OCI-LY7 (cell line): Measurements from ENCODE around the gene MEP1A. TPM values are rescaled to one million over a fixed set of nuclear protein-coding genes. Genes with fewer than 3 reads are reported as not detected.

ENCODE experiments used
- BruUV-seq: library from RNA; stranded (reverse); fragments of 400-500 nt; replicated peaks from 2 replicates; lab custom pipeline; 2021; lab: Mats Ljungman, UMichigan
- CTCF ChIA-PET: fragments of 300-600 bp; sonication (Branson Sonifier 250); formaldehyde crosslinking; loops from one replicate; lab custom pipeline; 2022; ENCODE audit warnings: antibody characterized with exemption; ENCODE audit not compliant: unreplicated experiment; lab: Charles Lee
- POLR2A ChIA-PET: fragments of 300-600 bp; sonication (Branson Sonifier 250); formaldehyde crosslinking; loops from one replicate; lab custom pipeline; 2022; ENCODE audit warnings: antibody characterized with exemption; lab: Charles Lee
- DNase-seq: peaks from one replicate; pipeline ENCODE4 v3.0.0-alpha.2; 2015; ENCODE audit warnings: low spot score
- H2AFZ ChIP-seq: fragments of 200-600 bp; sonication (generic), shearing (Covaris generic); 2 replicates; pipeline ENCODE4 v1.6.1; 2014; ENCODE audit warnings: mild to moderate bottlenecking, antibody characterized with exemption, low read length, moderate library complexity
- H3K27ac ChIP-seq: fragments of 200-600 bp; sonication (generic); 2 replicates; pipeline ENCODE4 v1.5.1; 2014; ENCODE audit warnings: mixed run types, low read depth, mild to moderate bottlenecking, moderate library complexity, low read length, inconsistent platforms; ENCODE audit not compliant: poor library complexity, severe bottlenecking
- H3K36me3 ChIP-seq: fragments of 200-600 bp; sonication (generic); 2 replicates; pipeline ENCODE4 v1.6.1; 2014; ENCODE audit warnings: mild to moderate bottlenecking, antibody characterized with exemption, low read length, moderate library complexity, mixed read lengths; ENCODE audit not compliant: insufficient read depth
- H3K4me1 ChIP-seq: fragments of 200-600 bp; sonication (generic); 2 replicates; pipeline ENCODE4 v1.5.1; 2014; ENCODE audit warnings: mild to moderate bottlenecking, low read length; ENCODE audit not compliant: insufficient read depth, poor library complexity, severe bottlenecking
- H3K4me2 ChIP-seq: fragments of 200-600 bp; sonication (generic); 2 replicates; pipeline ENCODE4 v1.6.1; 2014; ENCODE audit warnings: mild to moderate bottlenecking, low read length
- H3K4me3 ChIP-seq: fragments of 200-600 bp; sonication (generic); 2 replicates; pipeline ENCODE4 v1.5.1; 2014; ENCODE audit warnings: mild to moderate bottlenecking, low read depth, low read length; ENCODE audit not compliant: poor library complexity, severe bottlenecking
- H3K79me2 ChIP-seq: fragments of 200-600 bp; sonication (generic); 2 replicates; pipeline ENCODE4 v1.6.1; 2016; ENCODE audit warnings: low read depth, mild to moderate bottlenecking, low read length, moderate library complexity, mixed read lengths; ENCODE audit not compliant: insufficient read depth
- H3K9me2 ChIP-seq: fragments of 200-600 bp; sonication (generic); 2 replicates; pipeline ENCODE4 v1.6.1; 2016; ENCODE audit warnings: mild to moderate bottlenecking, low read length, mixed read lengths; ENCODE audit not compliant: insufficient read depth
- H3K9me3 ChIP-seq: fragments of 200-600 bp; sonication (generic); 2 replicates; pipeline ENCODE4 v1.6.1; 2014; ENCODE audit warnings: mild to moderate bottlenecking, mixed run types, low read length, mixed read lengths
- H4K20me1 ChIP-seq: fragments of 200-600 bp; sonication (generic); 2 replicates; pipeline ENCODE4 v1.6.1; 2014; ENCODE audit warnings: mild to moderate bottlenecking, antibody characterized with exemption, low read length, moderate library complexity, mixed read lengths; ENCODE audit not compliant: insufficient read depth
- CTCF ChIP-seq: fragments of 200-600 bp; sonication (generic); conservative IDR thresholded peaks from 2 replicates; pipeline ENCODE4 v1.5.1; 2014; ENCODE audit warnings: mild to moderate bottlenecking, antibody characterized with exemption, low read length, moderate library complexity, mixed read lengths
- EZH2phosphoT487 ChIP-seq: fragments of 200-600 bp; sonication (generic); IDR thresholded peaks from 2 replicates; pipeline ENCODE4 v1.6.1; 2018; ENCODE audit warnings: low read depth, borderline replicate concordance, mild to moderate bottlenecking, mixed run types, antibody characterized with exemption, low read length, moderate library complexity, mixed read lengths
- intact Hi-C: fragments of 100-400 bp; cut with micrococcal nuclease; formaldehyde crosslinking; loops from one replicate; pipeline ENCODE4 v1.10.0; 2022; ENCODE audit not compliant: unreplicated experiment
- total RNA-seq, 2 experiments: library from RNA; depleted of rRNA in 1 of 2; stranded (reverse); fragments of >200 nt in 1 of 2; shearing (Covaris generic) in 1 of 2; gene quantifications; 2 replicates each; pipeline ENCODE4 v1.2.3, GENCODE V29; 2014 to 2022

The MEP1A gene
- total RNA-seq, 2 experiments from 2014 or later = not detected

- Histone ChIP-seq H3K36me3 (no peaks in the 10 kb centered on the region), H3K9me2 (no peaks in the 10 kb centered on the region), H3K79me2 (no peaks in the 10 kb centered on the region), H3K27ac (no peak overlapping the region), H4K20me1 (no peaks in the 10 kb centered on the region), H3K4me2 (no peak overlapping the region), H3K9me3 (no peaks in the 10 kb centered on the region), H3K4me3 (no peak overlapping the region), H3K4me1 (no peaks in the 10 kb centered on the region), H2AFZ (no peak overlapping the region)
- CTCF ChIA-PET = no interaction called here
- intact Hi-C loops = loop anchor here (10.0 kb wide), 1 partner anchor 690 kb away; no protein-coding TSS in a partner anchor
- TF ChIP-seq CTCF (no peak), EZH2phosphoT487 (no peak)
- no TSS peak for BruUV-seq
- DNase-seq = no peak
- POLR2A ChIA-PET = no interaction called here
Observed at GRCh38 chr6:46784535-46784934, 8.7 kb upstream of the MEP1A start.

- ChIA-PET CTCF (no interaction called here), POLR2A (no interaction called here)
- Histone ChIP-seq H3K36me3 (no peaks in the 10 kb centered on the region), H3K4me2 (no peak overlapping the region), H3K4me3 (no peak overlapping the region), H3K27ac (no peak overlapping the region), H2AFZ (no peak overlapping the region), H3K9me2 (no peaks in the 10 kb centered on the region; the same call in 1 of the 2 replicates), H3K79me2 (no peaks in the 10 kb centered on the region), H3K9me3 (no peaks in the 10 kb centered on the region), H4K20me1 (no peaks in the 10 kb centered on the region), H3K4me1 (no peaks in the 10 kb centered on the region)
- intact Hi-C loops = loop anchor here (10.0 kb wide), 1 partner anchor 693 kb away; no protein-coding TSS in a partner anchor
- no TSS peak for BruUV-seq
- TF ChIP-seq CTCF = no peak
- no peak for TF ChIP-seq EZH2phosphoT487
- no peak for DNase-seq
Observed at GRCh38 chr6:46787871-46788540, 5.2 kb upstream of the MEP1A start.

- Histone ChIP-seq H3K79me2 (no peaks in the 10 kb centered on the region), H3K27ac (no peak overlapping the region), H3K9me3 (no peaks in the 10 kb centered on the region), H3K9me2 (no peaks in the 10 kb centered on the region; the same call in 1 of the 2 replicates), H3K4me3 (no peak overlapping the region), H4K20me1 (no peaks in the 10 kb centered on the region), H3K4me2 (no peak overlapping the region), H3K36me3 (no peaks in the 10 kb centered on the region), H2AFZ (no peak overlapping the region), H3K4me1 (no peaks in the 10 kb centered on the region)
- no TSS peak for BruUV-seq
- intact Hi-C loops = loop anchor here (10.0 kb wide), 1 partner anchor 694 kb away; no protein-coding TSS in a partner anchor
- DNase-seq = no peak
- TF ChIP-seq EZH2phosphoT487 (no peak), CTCF (no peak)
- ChIA-PET CTCF (no interaction called here), POLR2A (no interaction called here)
Observed at GRCh38 chr6:46788791-46789190, 4.4 kb upstream of the MEP1A start.
